BLaER1 (cell line): Measurements from ENCODE around the gene ACSF3.
A peak's percentile ranks its signal among the peaks of the same experiment; 100 is the strongest.
"Not testable (repeated sequence)": the region's sequence is repeated elsewhere in the genome, so short reads cannot be mapped to it uniquely, and the experiment has no call there.

Experiments
- H3K27ac ChIP-seq: shearing (Covaris generic); formaldehyde crosslinking; 2 replicates; pipeline ENCODE4 v1.8.1; 2022
- H3K27me3 ChIP-seq: shearing (Covaris generic); formaldehyde crosslinking; 2 replicates; pipeline ENCODE4 v1.8.1; 2022
- H3K36me3 ChIP-seq: shearing (Covaris generic); formaldehyde crosslinking; 2 replicates; pipeline ENCODE4 v1.8.1; 2022
- H3K4me1 ChIP-seq: shearing (Covaris generic); formaldehyde crosslinking; 2 replicates; pipeline ENCODE4 v1.8.1; 2022
- H3K4me2 ChIP-seq: shearing (Covaris generic); formaldehyde crosslinking; 2 replicates; pipeline ENCODE4 v1.8.1; 2022
- H3K4me3 ChIP-seq: shearing (Covaris generic); formaldehyde crosslinking; 2 replicates; pipeline ENCODE4 v1.8.1; 2022
- H3K9ac ChIP-seq: shearing (Covaris generic); formaldehyde crosslinking; 2 replicates; pipeline ENCODE4 v1.8.1; 2022
- H3K9me3 ChIP-seq: shearing (Covaris generic); formaldehyde crosslinking; 2 replicates; pipeline ENCODE4 v1.8.1; 2022
- H4K20me1 ChIP-seq: shearing (Covaris generic); formaldehyde crosslinking; 2 replicates; pipeline ENCODE4 v1.8.1; 2022
- Cebpa-rat ChIP-seq: shearing (Covaris generic); IDR thresholded peaks from 2 replicates; pipeline ENCODE4 v1.8.1; 2022

Gene ACSF3

GRCh38 chr16:89187032-89187769, 93.5 kb downstream of the ACSF3 start:
- Histone ChIP-seq H3K27me3 (0 out of 2 replicates have a peak, but pooled peaks cover 11% of the 10 kb centered on the region), H3K36me3 (no peaks in the 10 kb centered on the region), H3K4me1 (peaks cover 28% of the 10 kb centered on the region), H4K20me1 (peaks cover 12% of the 10 kb centered on the region), H3K27ac (no peak overlapping the region), H3K4me2 (no peak overlapping the region), H3K4me3 (no peak overlapping the region), H3K9ac (no peak overlapping the region), H3K9me3 (no peaks in the 10 kb centered on the region)
- TF ChIP-seq Cebpa-rat = no peak

- no peak for TF ChIP-seq Cebpa-rat
- no peak overlapping the region for H3K9ac ChIP-seq
- no peak overlapping the region for H3K4me3 ChIP-seq
- H3K27ac ChIP-seq = no peak overlapping the region
- H3K4me2 ChIP-seq = no peak overlapping the region
- H3K36me3 ChIP-seq = no peaks in the 10 kb centered on the region
- peaks cover 22% of the 10 kb centered on the region for H3K4me1 ChIP-seq
- no peaks in the 10 kb centered on the region for H3K9me3 ChIP-seq
- H4K20me1 ChIP-seq = peaks cover 12% of the 10 kb centered on the region
- 0 out of 2 replicates have a peak, but pooled peaks cover 11% of the 10 kb centered on the region for H3K27me3 ChIP-seq
Measured at GRCh38 chr16:89187770-89188392, 94.2 kb downstream of the ACSF3 start.

GRCh38 chr16:89188471-89189357, 95.1 kb downstream of the ACSF3 start:
- H3K9ac ChIP-seq, H3K4me3 ChIP-seq, H3K27ac ChIP-seq, H3K36me3 ChIP-seq, H3K9me3 ChIP-seq, H3K4me2 ChIP-seq, H3K27me3 ChIP-seq: not testable (repeated sequence)
- H3K4me1 ChIP-seq = peaks cover 18% of the 10 kb centered on the region
- peaks cover 12% of the 10 kb centered on the region for H4K20me1 ChIP-seq

- TF ChIP-seq Cebpa-rat = no peak
- no peaks in the 10 kb centered on the region for H3K27me3 ChIP-seq
- no peak overlapping the region for H3K27ac ChIP-seq
- no peaks in the 10 kb centered on the region for H3K36me3 ChIP-seq
- peaks cover 19% of the 10 kb centered on the region for H3K4me1 ChIP-seq
- H4K20me1 ChIP-seq = peaks cover 12% of the 10 kb centered on the region
- no peaks in the 10 kb centered on the region for H3K9me3 ChIP-seq
- H3K9ac ChIP-seq = no peak overlapping the region
- H3K4me3 ChIP-seq = no peak overlapping the region
- H3K4me2 ChIP-seq = no peak overlapping the region
Measured at GRCh38 chr16:89189358-89190025, 95.8 kb downstream of the ACSF3 start.

GRCh38 chr16:89190150-89190958, 96.7 kb downstream of the ACSF3 start:
- Histone ChIP-seq H3K9ac (no peak overlapping the region), H3K4me1 (peaks cover 20% of the 10 kb centered on the region), H3K4me2 (no peak overlapping the region), H3K27ac (no peak overlapping the region), H3K9me3 (no peaks in the 10 kb centered on the region), H3K36me3 (no peaks in the 10 kb centered on the region), H3K27me3 (no peaks in the 10 kb centered on the region), H4K20me1 (peaks cover 12% of the 10 kb centered on the region), H3K4me3 (no peak overlapping the region)
- TF ChIP-seq Cebpa-rat = no peak

- TF ChIP-seq Cebpa-rat = no peak
- Histone ChIP-seq H4K20me1 (peaks cover 12% of the 10 kb centered on the region), H3K27ac (no peak overlapping the region), H3K4me1 (peaks cover 20% of the 10 kb centered on the region), H3K36me3 (no peaks in the 10 kb centered on the region), H3K9ac (0 out of 2 replicates have a peak overlapping the region, but pooled peaks have one; percentile 15), H3K4me2 (peak overlapping the region; percentile 96), H3K27me3 (no peaks in the 10 kb centered on the region), H3K9me3 (no peaks in the 10 kb centered on the region), H3K4me3 (0 out of 2 replicates have a peak overlapping the region, but pooled peaks have one; percentile 42)
Measured at GRCh38 chr16:89191033-89191900, 97.6 kb downstream of the ACSF3 start.

GRCh38 chr16:89191901-89192185, 98.2 kb downstream of the ACSF3 start:
- TF ChIP-seq Cebpa-rat = no peak
- H3K9me3 ChIP-seq = no peaks in the 10 kb centered on the region
- H3K9ac ChIP-seq = peak overlapping the region; percentile 76
- no peaks in the 10 kb centered on the region for H3K36me3 ChIP-seq
- H3K27ac ChIP-seq = peak overlapping the region; percentile 67
- H3K27me3 ChIP-seq = no peaks in the 10 kb centered on the region
- peaks cover 20% of the 10 kb centered on the region for H3K4me1 ChIP-seq
- peaks cover 12% of the 10 kb centered on the region for H4K20me1 ChIP-seq
- peak overlapping the region; percentile 96 for H3K4me2 ChIP-seq
- peak overlapping the region; percentile 69 for H3K4me3 ChIP-seq

GRCh38 chr16:89192186-89192955, 98.7 kb downstream of the ACSF3 start:
- H3K27me3 ChIP-seq, H3K36me3 ChIP-seq, H3K9me3 ChIP-seq: not testable (repeated sequence)
- H3K4me1 ChIP-seq = peaks cover 20% of the 10 kb centered on the region
- H4K20me1 ChIP-seq = peaks cover 12% of the 10 kb centered on the region
- peak overlapping the region; percentile 67 for H3K27ac ChIP-seq
- peak overlapping the region; percentile 96 for H3K4me2 ChIP-seq
- peak overlapping the region; percentile 76 for H3K9ac ChIP-seq
- peak overlapping the region; percentile 69 for H3K4me3 ChIP-seq
